ENCODE measurements around the gene RMND5A.

RMND5A gene

GRCh38 chr2:86751778-86752177, 31.7 kb downstream of the RMND5A start:
- Histone ChIP-seq H3K27me3 (replicated peaks) (no peaks in the 10 kb centered on the region), H3K36me3 (replicated peaks) (no peaks in the 10 kb centered on the region), H3K4me3 (ENCODE audit: low read depth, low read length) (no peak overlapping the region), H3K27ac (no peak overlapping the region)
- no peak for TF ChIP-seq CTCF (IDR thresholded peaks at IDR 0.05; ENCODE audit: low read depth, low read length, missing control alignments)
- in situ Hi-C loops (cut with HindIII; ENCODE audit: low pct_ligation_motif_present, low sequenced_read_pairs): no loop called here
- DNase-seq: no peak

DNA sequence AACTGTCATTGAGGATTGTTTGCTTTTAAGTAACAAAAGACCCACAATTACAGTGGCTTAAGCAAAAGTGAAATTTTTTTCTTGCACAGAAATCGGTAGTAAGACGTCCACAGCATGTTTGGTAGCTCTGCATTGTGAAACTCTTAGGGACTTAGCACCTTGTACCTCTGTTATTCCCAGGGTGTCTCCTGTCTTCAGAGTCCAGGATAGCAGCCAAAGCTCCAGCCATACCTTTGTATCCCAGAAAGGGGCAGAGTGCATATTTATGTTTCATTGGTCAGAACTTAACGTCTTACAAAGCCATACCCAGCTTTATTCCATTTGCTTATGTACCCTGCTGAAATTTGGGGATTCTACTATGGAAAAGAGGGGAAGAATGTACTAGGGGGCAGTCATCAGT, 32.8 kb downstream of the RMND5A start:
- Histone ChIP-seq H3K36me3 (replicated peaks) (no peaks in the 10 kb centered on the region), H3K4me3 (ENCODE audit: low read depth, low read length) (no peak overlapping the region), H3K27me3 (replicated peaks) (no peaks in the 10 kb centered on the region), H3K27ac (no peak overlapping the region)
- no peak for DNase-seq
- TF ChIP-seq CTCF (IDR thresholded peaks at IDR 0.05; ENCODE audit: low read depth, low read length, missing control alignments): no peak
- in situ Hi-C loops (cut with HindIII; ENCODE audit: low pct_ligation_motif_present, low sequenced_read_pairs): no loop called here

DNA sequence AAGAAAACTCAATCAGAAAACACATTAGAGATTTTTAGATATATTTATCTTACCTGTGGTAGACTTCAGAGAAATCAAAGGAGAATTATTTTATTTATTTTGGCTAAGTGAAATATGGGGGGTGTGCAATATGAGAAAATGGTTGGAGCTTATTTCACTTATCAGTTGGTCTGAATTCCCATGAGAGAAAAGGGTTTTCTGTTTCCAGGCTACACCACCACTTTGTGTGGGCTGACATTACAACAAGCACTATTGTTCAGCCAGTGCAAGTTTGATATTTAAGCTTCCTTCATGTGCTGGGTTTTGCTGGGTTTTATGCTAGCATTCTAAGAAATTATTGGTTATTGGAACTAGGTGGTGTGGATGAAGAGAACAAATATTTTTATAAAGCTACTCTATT, 33.5 kb downstream of the RMND5A start:
- H3K27me3 ChIP-seq (replicated peaks): no peaks in the 10 kb centered on the region
- H3K36me3 ChIP-seq (replicated peaks): no peaks in the 10 kb centered on the region
- H3K4me3 ChIP-seq (ENCODE audit: low read depth, low read length): no peak overlapping the region
- H3K27ac ChIP-seq: no peak overlapping the region
- no peak for TF ChIP-seq CTCF (IDR thresholded peaks at IDR 0.05; ENCODE audit: low read depth, low read length, missing control alignments)
- peak; percentile 27 for DNase-seq
- in situ Hi-C loops (cut with HindIII; ENCODE audit: low pct_ligation_motif_present, low sequenced_read_pairs): no loop called here

DNA sequence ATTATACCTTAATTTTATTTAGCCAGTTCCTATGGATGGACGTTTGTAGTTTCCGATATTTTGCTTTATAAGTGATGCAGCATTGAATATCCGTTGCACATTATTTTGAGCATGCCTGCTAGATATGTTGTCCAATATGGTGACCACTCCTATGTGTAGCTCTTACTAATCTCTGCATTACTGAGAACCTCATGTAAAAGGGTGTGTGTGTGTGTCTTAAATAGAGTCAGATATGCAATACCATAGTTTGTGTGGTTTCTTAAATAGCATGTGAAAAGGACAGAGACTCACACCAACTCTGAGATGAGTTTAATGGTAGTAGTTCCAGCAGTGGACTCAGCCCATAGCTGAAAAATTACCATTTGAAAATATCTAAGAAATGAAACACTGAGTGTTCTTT, 38.3 kb downstream of the RMND5A start:
- no peak for DNase-seq
- no peak for TF ChIP-seq CTCF (IDR thresholded peaks at IDR 0.05; ENCODE audit: low read depth, low read length, missing control alignments)
- in situ Hi-C loops (cut with HindIII; ENCODE audit: low pct_ligation_motif_present, low sequenced_read_pairs): no loop called here
- Histone ChIP-seq H3K4me3 (ENCODE audit: low read depth, low read length) (no peak overlapping the region), H3K27me3 (replicated peaks) (no peaks in the 10 kb centered on the region), H3K27ac (no peak overlapping the region), H3K36me3 (replicated peaks) (no peaks in the 10 kb centered on the region)

DNA sequence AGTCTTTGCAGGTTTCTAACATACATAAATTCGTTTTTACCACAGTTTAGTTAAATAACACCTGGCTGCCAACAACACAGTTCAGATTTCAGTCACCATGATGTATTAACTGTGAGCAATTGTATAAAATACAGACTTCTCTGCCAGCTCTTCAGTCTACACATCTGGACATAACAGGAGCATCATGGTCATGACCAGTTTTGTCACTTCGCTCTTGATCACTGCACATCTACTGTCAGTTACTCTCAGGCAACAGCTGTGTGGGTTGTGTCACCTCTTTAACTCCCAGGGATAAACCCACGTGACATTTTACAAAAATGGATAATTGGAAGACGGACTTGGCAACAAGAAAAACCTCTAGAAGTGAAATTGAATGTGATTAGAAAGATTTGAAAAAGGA, 40.3 kb downstream of the RMND5A start:
- in situ Hi-C loops (cut with HindIII; ENCODE audit: low pct_ligation_motif_present, low sequenced_read_pairs): no loop called here
- TF ChIP-seq CTCF (IDR thresholded peaks at IDR 0.05; ENCODE audit: low read depth, low read length, missing control alignments): no peak
- Histone ChIP-seq H3K27ac (no peak overlapping the region), H3K27me3 (replicated peaks) (no peaks in the 10 kb centered on the region), H3K4me3 (ENCODE audit: low read depth, low read length) (no peak overlapping the region), H3K36me3 (replicated peaks) (no peaks in the 10 kb centered on the region)
- no peak for DNase-seq

DNA sequence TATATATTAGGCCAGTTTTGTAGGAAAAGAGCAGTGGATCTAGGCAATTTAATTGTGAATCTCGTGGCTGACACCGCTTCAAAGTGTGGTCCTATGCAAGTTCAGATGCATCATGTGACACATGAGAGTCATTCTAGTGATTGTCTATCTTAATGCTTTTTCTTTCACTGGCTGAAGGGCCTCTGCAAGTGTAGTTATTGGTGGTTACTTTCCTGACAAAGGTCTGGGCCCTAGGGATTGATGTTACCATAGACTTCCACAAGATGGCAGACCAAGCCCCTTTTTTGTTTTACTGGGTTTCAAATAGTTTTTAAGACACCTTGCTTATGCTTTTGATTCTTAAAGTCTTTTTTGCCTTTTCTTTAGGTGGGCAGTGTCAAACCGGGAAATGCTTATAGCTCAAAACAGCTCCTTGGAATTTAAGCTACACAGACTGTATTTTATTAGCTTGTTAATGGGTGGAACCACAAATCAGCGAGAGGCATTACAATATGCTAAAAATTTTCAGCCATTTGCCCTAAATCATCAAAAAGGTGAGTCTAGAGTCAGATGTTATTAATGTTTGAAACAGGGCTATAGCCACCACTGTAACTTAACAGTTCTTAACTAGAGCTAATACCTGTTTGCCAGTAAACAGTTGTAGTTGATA, 44.7 kb downstream of the RMND5A start:
- DNase-seq: peak; percentile 48
- Histone ChIP-seq H3K27me3 (replicated peaks) (no peaks in the 10 kb centered on the region), H3K4me3 (ENCODE audit: low read depth, low read length) (no peak overlapping the region), H3K27ac (no peak overlapping the region), H3K36me3 (replicated peaks) (no peaks in the 10 kb centered on the region)
- in situ Hi-C loops (cut with HindIII; ENCODE audit: low pct_ligation_motif_present, low sequenced_read_pairs): no loop called here
- peak; percentile 77 for TF ChIP-seq CTCF (IDR thresholded peaks at IDR 0.05; ENCODE audit: low read depth, low read length, missing control alignments)
